ENCODE measurements around the gene ALDOC.

ALDOC gene

DNA sequence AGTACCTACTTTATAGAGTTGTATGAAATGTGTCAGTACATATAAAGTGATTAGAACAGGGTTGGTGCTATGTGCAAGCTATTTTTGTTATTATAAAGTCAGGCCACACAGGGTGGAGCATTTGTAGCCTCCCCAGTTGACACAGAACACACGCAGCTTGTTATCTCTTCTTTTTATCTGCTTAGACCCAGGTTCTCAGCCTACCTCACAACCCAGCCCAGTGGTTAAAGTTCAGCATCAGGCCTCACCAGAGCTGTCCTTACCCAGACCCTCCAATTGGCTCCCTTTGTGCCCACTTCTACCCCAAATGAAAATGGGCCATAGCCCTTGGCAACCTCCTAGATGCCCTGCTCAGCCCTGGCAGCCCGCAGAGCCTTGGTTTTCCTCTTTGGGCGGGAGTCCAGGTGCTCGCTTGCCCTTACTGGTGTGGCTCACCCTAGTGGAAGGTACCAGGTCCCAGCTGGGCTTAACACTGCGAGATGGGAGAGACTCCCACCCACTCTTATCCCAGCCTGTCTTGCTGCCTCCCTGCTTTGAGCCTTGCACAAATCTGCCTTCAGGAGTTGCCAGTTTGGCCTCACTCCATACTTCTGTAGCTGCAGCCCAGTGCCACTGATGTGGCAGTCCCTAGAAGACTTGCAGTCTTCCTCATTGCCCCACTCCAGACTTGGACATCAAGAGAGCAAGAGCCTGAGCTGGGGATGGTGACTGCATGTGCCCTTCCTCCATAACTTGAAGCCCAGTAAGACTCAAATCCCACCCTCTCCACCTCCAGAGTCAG lies 4.2 kb downstream of the ALDOC start:
- Histone ChIP-seq H3K9me3 (ENCODE audit: control extremely low read depth in 1 of 5, control insufficient read depth in 4 of 5, insufficient read depth in 2 of 5, low read depth in 1 of 5, low read length in 4 of 5) (no peaks in the 10 kb centered on the region), H3K27ac (ENCODE audit: insufficient read depth in 1 of 2, low read depth in 1 of 2, low read length in 2 of 2, poor library complexity in 1 of 2, severe bottlenecking in 2 of 2) (no peak overlapping the region), H3K27me3 (replicated peaks in 2 of 5; ENCODE audit: control insufficient read depth in 4 of 5, insufficient read depth in 5 of 5, low read length in 4 of 5) (no peaks in the 10 kb centered on the region), H3K4me1 (ENCODE audit: control extremely low read depth in 1 of 4, control insufficient read depth in 4 of 4, insufficient read depth in 4 of 4, low read length in 3 of 4) (peaks cover 3 to 42% (median 30%) of the 10 kb centered on the region in 4 experiments), H3K4me3 (ENCODE audit: control insufficient read depth in 1 of 7, extremely low read depth in 1 of 7, insufficient read depth in 4 of 7, low read depth in 2 of 7, low read length in 6 of 7) (peak overlapping the region in 6 of 7 experiments; percentile 78 to 97 (median 90)), H3K36me3 (ENCODE audit: control insufficient read depth in 4 of 4, insufficient read depth in 4 of 4, low read length in 3 of 4) (peaks cover 0 to 15% (median 2%) of the 10 kb centered on the region in 4 experiments)
- ChIA-PET CTCF (interaction anchor here (0.7 to 3.0 kb wide), 4 partner anchors 20 to 39 kb away, joined by 3 to 12 read pairs (median 4); no protein-coding TSS in a partner anchor), POLR2A (no interaction called here)
- WGBS (ENCODE audit: insufficient coverage): 71% methylated on average over 5 of the region's 5 CpGs
- DNase-seq: no peak

DNA sequence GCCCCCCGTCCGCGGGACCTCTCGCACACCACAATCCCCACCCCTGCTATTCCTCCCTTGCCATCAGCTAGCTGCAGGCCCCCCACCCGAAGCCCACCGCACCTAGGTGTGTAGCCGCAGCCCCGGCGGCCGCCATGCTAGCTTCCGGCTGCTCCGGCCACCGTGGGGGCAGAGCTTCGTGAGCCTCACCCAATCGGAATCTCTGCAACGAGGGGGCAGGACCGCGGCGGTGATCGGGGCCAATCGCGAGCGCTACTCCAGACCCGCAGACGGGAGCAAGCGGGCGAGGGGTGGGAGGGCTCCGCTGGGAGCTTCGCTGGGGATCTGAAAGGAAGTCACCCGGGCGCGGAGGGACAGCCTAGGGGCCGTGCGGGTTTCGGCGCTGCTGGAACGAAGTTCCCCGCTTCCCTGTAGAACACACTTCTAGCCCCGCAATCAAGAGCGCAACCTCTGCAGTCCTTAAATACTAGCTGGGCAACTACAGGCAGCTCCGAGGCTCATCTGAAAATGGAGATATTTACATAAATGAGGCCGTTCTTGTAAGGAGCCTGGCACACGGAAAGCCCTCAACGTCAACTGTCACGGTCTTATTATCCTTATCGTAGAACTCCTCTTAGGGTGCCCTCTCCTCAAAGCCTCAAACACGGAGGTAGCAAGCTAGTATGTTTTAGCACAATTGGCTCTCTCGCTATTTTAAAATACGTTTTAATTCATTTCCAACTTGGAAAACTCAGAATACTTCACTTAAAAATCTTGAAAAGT lies 5.2 kb downstream of the ALDOC start, which contains the start of gene PIGS:
PIGS (minus strand) TSS at position 164 of the 762 bp plus-strand sequence; CDS start at position 136, 28 bp downstream.
- H3K27me3 ChIP-seq (replicated peaks in 2 of 5; ENCODE audit: control insufficient read depth in 4 of 5, insufficient read depth in 5 of 5, low read length in 4 of 5): no peaks in the 10 kb centered on the region
- DNase-seq: peak; percentile 90 to 92 (median 91)
- H3K9me3 ChIP-seq (ENCODE audit: control extremely low read depth in 1 of 5, control insufficient read depth in 4 of 5, insufficient read depth in 2 of 5, low read depth in 1 of 5, low read length in 4 of 5): no peaks in the 10 kb centered on the region
- peaks cover 8 to 37% (median 27%) of the 10 kb centered on the region in 4 experiments for H3K4me1 ChIP-seq (ENCODE audit: control extremely low read depth in 1 of 4, control insufficient read depth in 4 of 4, insufficient read depth in 4 of 4, low read length in 3 of 4)
- CTCF ChIA-PET: interaction anchor here (0.6 to 3.0 kb wide), 4 partner anchors 21 to 51 kb away, joined by 3 to 12 read pairs (median 4); no protein-coding TSS in a partner anchor
- peaks cover 0 to 10% (median 2%) of the 10 kb centered on the region in 4 experiments for H3K36me3 ChIP-seq (ENCODE audit: control insufficient read depth in 4 of 4, insufficient read depth in 4 of 4, low read length in 3 of 4)
- peak within 1 kb of the TSS; percentile 78 to 97 (median 89) for H3K4me3 ChIP-seq (ENCODE audit: control insufficient read depth in 1 of 7, extremely low read depth in 1 of 7, insufficient read depth in 4 of 7, low read depth in 2 of 7, low read length in 6 of 7)
- POLR2A ChIA-PET: interaction anchor here (0.6 kb wide), 1 partner anchor 36 kb away, joined by 3 read pairs; no protein-coding TSS in a partner anchor
- H3K27ac ChIP-seq (ENCODE audit: insufficient read depth in 1 of 2, low read depth in 1 of 2, low read length in 2 of 2, poor library complexity in 1 of 2, severe bottlenecking in 2 of 2): peak within 1 kb of the TSS; percentile 27 to 79
- under 1% methylated on average over 46 of the region's 49 CpGs for WGBS (ENCODE audit: insufficient coverage)

DNA sequence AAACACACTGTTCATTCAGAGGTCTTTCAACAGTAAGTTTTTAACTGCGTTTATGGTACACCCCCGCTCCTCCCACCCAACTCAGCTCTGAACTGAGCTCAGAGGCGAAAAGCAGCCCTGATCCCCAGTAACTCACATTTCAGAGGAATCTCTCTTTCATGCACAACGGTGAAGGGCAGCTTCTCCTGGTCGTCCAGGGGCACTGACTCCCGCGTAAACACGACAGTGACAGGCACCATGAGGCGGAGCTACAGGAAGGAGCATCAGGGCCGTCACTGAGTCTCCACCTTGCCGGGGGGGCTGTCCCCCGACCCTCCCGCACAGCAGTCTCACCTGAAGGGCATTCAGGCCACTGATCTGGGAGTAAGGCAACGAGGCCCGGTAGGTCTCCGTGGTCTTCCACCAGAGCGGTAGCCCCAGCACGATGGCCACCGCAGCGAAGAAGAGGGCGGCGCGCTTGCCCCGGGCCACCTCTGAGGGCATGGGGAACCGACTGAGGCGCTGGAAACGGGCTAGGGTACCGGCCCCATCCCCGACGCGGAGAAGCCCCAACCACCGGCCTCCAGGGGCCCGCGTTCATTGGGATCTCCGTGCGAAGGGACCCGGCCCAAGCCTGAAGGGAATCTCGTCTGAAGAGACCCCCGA lies 5.9 kb downstream of the ALDOC start:
- Histone ChIP-seq H3K9me3 (ENCODE audit: control extremely low read depth in 1 of 5, control insufficient read depth in 4 of 5, insufficient read depth in 2 of 5, low read depth in 1 of 5, low read length in 4 of 5) (no peaks in the 10 kb centered on the region), H3K27ac (ENCODE audit: insufficient read depth in 1 of 2, low read depth in 1 of 2, low read length in 2 of 2, poor library complexity in 1 of 2, severe bottlenecking in 2 of 2) (peak overlapping the region in 1 of 2 experiments; percentile 79), H3K4me3 (ENCODE audit: control insufficient read depth in 1 of 7, extremely low read depth in 1 of 7, insufficient read depth in 4 of 7, low read depth in 2 of 7, low read length in 6 of 7) (peak overlapping the region; percentile 78 to 97 (median 89)), H3K27me3 (replicated peaks in 2 of 5; ENCODE audit: control insufficient read depth in 4 of 5, insufficient read depth in 5 of 5, low read length in 4 of 5) (no peaks in the 10 kb centered on the region), H3K36me3 (ENCODE audit: control insufficient read depth in 4 of 4, insufficient read depth in 4 of 4, low read length in 3 of 4) (peaks cover 0 to 10% (median 2%) of the 10 kb centered on the region in 4 experiments), H3K4me1 (ENCODE audit: control extremely low read depth in 1 of 4, control insufficient read depth in 4 of 4, insufficient read depth in 4 of 4, low read length in 3 of 4) (peaks cover 8 to 35% (median 26%) of the 10 kb centered on the region in 4 experiments)
- CTCF ChIA-PET: interaction anchor here (0.6 to 3.0 kb wide), 7 partner anchors 11 to 51 kb away, joined by 3 to 12 read pairs (median 4); no protein-coding TSS in a partner anchor
- peak in 1 of 3 donors; percentile 39 for DNase-seq
- WGBS (ENCODE audit: insufficient coverage): 3% methylated on average over 37 of the region's 39 CpGs
- POLR2A ChIA-PET: interaction anchor here (0.6 kb wide), 1 partner anchor 35 kb away, joined by 3 read pairs; no protein-coding TSS in a partner anchor

DNA sequence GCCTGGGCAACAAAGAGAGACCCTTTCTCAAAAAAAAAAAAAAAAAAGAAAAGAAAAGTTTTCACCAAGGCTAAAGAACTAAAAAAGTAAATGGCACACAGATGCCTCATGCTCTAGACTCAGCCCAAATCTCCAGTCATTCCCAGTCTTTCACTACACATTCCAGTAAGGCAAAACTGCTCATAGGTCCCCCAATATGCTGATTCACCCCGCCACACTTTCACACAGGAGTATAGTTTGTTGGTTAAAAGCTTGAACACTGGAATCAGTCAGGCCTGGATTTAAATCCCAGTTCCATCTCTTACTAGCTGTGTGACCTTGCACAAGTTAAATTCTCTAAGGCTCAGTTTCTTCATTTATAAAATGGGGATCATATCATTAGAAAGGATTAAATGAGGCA lies 7.2 kb downstream of the ALDOC start:
- WGBS (ENCODE audit: insufficient coverage): 100% methylated on average over 1 of the region's 1 CpG
- POLR2A ChIA-PET: no interaction called here
- Histone ChIP-seq H3K36me3 (ENCODE audit: control insufficient read depth in 4 of 4, insufficient read depth in 4 of 4, low read length in 3 of 4) (peaks cover 0 to 4% (median 2%) of the 10 kb centered on the region in 4 experiments), H3K27me3 (replicated peaks in 2 of 5; ENCODE audit: control insufficient read depth in 4 of 5, insufficient read depth in 5 of 5, low read length in 4 of 5) (no peaks in the 10 kb centered on the region), H3K4me1 (ENCODE audit: control extremely low read depth in 1 of 4, control insufficient read depth in 4 of 4, insufficient read depth in 4 of 4, low read length in 3 of 4) (peaks cover 8 to 35% (median 25%) of the 10 kb centered on the region in 4 experiments), H3K4me3 (ENCODE audit: control insufficient read depth in 1 of 7, extremely low read depth in 1 of 7, insufficient read depth in 4 of 7, low read depth in 2 of 7, low read length in 6 of 7) (peak overlapping the region in 1 of 7 experiments; percentile 9), H3K27ac (ENCODE audit: insufficient read depth in 1 of 2, low read depth in 1 of 2, low read length in 2 of 2, poor library complexity in 1 of 2, severe bottlenecking in 2 of 2) (no peak overlapping the region), H3K9me3 (ENCODE audit: control extremely low read depth in 1 of 5, control insufficient read depth in 4 of 5, insufficient read depth in 2 of 5, low read depth in 1 of 5, low read length in 4 of 5) (no peaks in the 10 kb centered on the region)
- DNase-seq: no peak
- CTCF ChIA-PET: interaction anchor here (0.9 to 2.9 kb wide), 5 partner anchors 9 to 92 kb away, joined by 3 to 8 read pairs (median 3); partner anchors contain the start of genes SDF2 and SUPT6H

DNA sequence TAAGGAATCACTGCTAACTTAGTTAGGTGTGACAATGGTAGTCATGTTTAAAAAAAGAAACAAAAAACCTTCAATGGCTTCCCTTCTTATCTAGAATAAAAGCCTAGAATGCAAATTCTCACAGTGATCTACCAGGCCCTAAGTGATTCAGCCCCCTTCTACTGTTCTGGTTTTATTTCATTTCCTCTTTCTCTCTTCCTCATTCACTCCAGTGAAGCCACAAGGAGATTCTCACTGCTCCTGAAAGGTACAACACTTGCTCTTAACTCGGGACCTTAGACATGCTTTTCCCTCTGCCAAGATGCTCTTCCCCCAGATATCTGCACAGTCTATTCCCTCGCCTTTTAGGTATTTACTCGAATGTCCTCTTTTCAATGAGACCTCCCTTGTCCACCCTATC lies 9.1 kb downstream of the ALDOC start:
- DNase-seq: peak; percentile 23 to 59 (median 55)
- ChIA-PET POLR2A (no interaction called here), CTCF (interaction anchor here (1.1 to 2.9 kb wide), 3 partner anchors 11 to 73 kb away, joined by 3 to 8 read pairs (median 3); no protein-coding TSS in a partner anchor)
- Histone ChIP-seq H3K36me3 (ENCODE audit: control insufficient read depth in 4 of 4, insufficient read depth in 4 of 4, low read length in 3 of 4) (peaks cover 9 to 15% (median 11%) of the 10 kb centered on the region in 4 experiments), H3K27ac (ENCODE audit: insufficient read depth in 1 of 2, low read depth in 1 of 2, low read length in 2 of 2, poor library complexity in 1 of 2, severe bottlenecking in 2 of 2) (peak overlapping the region in 1 of 2 experiments; percentile 37), H3K27me3 (replicated peaks in 2 of 5; ENCODE audit: control insufficient read depth in 4 of 5, insufficient read depth in 5 of 5, low read length in 4 of 5) (no peaks in the 10 kb centered on the region), H3K9me3 (ENCODE audit: control extremely low read depth in 1 of 5, control insufficient read depth in 4 of 5, insufficient read depth in 2 of 5, low read depth in 1 of 5, low read length in 4 of 5) (no peaks in the 10 kb centered on the region), H3K4me1 (ENCODE audit: control extremely low read depth in 1 of 4, control insufficient read depth in 4 of 4, insufficient read depth in 4 of 4, low read length in 3 of 4) (peaks cover 8 to 35% (median 25%) of the 10 kb centered on the region in 4 experiments), H3K4me3 (ENCODE audit: control insufficient read depth in 1 of 7, extremely low read depth in 1 of 7, insufficient read depth in 4 of 7, low read depth in 2 of 7, low read length in 6 of 7) (no peak overlapping the region)
- WGBS (ENCODE audit: insufficient coverage): 62% methylated on average over 3 of the region's 3 CpGs

DNA sequence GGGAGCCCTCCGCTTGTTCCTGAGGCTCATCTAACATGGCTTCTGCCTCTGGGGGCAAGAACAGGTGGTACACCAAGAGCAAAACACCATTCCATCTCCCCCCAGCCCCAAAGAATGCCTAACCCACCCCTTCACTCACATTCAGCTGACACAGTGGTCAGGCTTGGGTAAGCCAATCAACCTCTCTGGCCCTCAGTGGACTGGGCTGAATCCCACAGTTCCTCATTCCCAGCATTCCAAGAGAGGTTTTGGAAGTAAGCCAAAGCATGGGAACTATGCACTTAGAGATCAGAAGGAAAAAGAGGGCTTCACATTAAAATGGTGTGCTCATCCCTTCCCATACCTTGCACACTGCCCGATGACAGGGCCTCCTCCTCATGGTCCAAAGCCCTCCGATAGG lies 13.2 kb downstream of the ALDOC start:
- H3K4me1 ChIP-seq (ENCODE audit: control extremely low read depth in 1 of 4, control insufficient read depth in 4 of 4, insufficient read depth in 4 of 4, low read length in 3 of 4): peaks cover 3 to 12% (median 6%) of the 10 kb centered on the region in 4 experiments
- H3K27me3 ChIP-seq (replicated peaks in 2 of 5; ENCODE audit: control insufficient read depth in 4 of 5, insufficient read depth in 5 of 5, low read length in 4 of 5): no peaks in the 10 kb centered on the region
- no peaks in the 10 kb centered on the region for H3K9me3 ChIP-seq (ENCODE audit: control extremely low read depth in 1 of 5, control insufficient read depth in 4 of 5, insufficient read depth in 2 of 5, low read depth in 1 of 5, low read length in 4 of 5)
- CTCF ChIA-PET: no interaction called here
- peaks cover 12 to 44% (median 26%) of the 10 kb centered on the region in 4 experiments for H3K36me3 ChIP-seq (ENCODE audit: control insufficient read depth in 4 of 4, insufficient read depth in 4 of 4, low read length in 3 of 4)
- DNase-seq: no peak
- POLR2A ChIA-PET: no interaction called here
- WGBS (ENCODE audit: insufficient coverage): 100% methylated on average over 1 of the region's 3 CpGs
- no peak overlapping the region for H3K27ac ChIP-seq (ENCODE audit: insufficient read depth in 1 of 2, low read depth in 1 of 2, low read length in 2 of 2, poor library complexity in 1 of 2, severe bottlenecking in 2 of 2)
- H3K4me3 ChIP-seq (ENCODE audit: control insufficient read depth in 1 of 7, extremely low read depth in 1 of 7, insufficient read depth in 4 of 7, low read depth in 2 of 7, low read length in 6 of 7): no peak overlapping the region

Measured in common myeloid progenitor, CD34-positive (primary cell).